Subcutaneous adipose tissue (tissue), 4 donors: ENCODE measurements around the gene CCAR1. TPM values are rescaled to one million over a fixed set of nuclear protein-coding genes. Genes with fewer than 3 reads are reported as not detected.

Source experiments
- total RNA-seq, 4 donors: library from RNA; depleted of rRNA; stranded (reverse); fragments of >200 nt; gene quantifications; one replicate each; pipeline ENCODE4 v1.1.0, GENCODE V29; 2016
- TF ChIP-seq, protein P1 (sequence below): fragments of 450-650 bp; IDR thresholded peaks from one replicate; pipeline ENCODE4 v1.5.1; 2016; ENCODE audit warnings: low read depth, mild to moderate bottlenecking, control low read depth, antibody characterized with exemption, moderate library complexity

Gene CCAR1
- total RNA-seq, 4 donors from 2014 or later = 51.1 to 102 (median 53.8) TPM

DNA sequence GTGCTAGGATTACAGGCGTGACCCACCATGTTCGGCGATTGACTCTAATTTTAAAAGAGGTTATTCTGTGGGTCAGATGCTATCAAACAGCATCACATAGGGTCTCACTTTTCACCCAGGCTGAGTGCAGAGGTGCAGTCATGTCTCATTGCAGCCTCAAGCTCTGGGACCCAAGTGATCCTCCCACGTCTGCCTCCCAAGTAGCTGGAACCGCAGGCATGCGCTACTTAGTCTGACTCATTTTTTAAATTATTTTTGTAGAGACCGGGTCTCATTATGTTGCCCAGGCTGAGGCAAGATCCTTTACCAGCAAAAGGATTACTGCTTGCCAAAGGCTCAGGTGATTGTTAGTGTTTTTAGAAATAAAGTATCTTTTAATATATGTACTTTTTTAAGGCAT is 63.4 kb downstream of the CCAR1 start:
- TF ChIP-seq, protein P1, sequence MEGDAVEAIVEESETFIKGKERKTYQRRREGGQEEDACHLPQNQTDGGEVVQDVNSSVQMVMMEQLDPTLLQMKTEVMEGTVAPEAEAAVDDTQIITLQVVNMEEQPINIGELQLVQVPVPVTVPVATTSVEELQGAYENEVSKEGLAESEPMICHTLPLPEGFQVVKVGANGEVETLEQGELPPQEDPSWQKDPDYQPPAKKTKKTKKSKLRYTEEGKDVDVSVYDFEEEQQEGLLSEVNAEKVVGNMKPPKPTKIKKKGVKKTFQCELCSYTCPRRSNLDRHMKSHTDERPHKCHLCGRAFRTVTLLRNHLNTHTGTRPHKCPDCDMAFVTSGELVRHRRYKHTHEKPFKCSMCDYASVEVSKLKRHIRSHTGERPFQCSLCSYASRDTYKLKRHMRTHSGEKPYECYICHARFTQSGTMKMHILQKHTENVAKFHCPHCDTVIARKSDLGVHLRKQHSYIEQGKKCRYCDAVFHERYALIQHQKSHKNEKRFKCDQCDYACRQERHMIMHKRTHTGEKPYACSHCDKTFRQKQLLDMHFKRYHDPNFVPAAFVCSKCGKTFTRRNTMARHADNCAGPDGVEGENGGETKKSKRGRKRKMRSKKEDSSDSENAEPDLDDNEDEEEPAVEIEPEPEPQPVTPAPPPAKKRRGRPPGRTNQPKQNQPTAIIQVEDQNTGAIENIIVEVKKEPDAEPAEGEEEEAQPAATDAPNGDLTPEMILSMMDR = no peak

DNA sequence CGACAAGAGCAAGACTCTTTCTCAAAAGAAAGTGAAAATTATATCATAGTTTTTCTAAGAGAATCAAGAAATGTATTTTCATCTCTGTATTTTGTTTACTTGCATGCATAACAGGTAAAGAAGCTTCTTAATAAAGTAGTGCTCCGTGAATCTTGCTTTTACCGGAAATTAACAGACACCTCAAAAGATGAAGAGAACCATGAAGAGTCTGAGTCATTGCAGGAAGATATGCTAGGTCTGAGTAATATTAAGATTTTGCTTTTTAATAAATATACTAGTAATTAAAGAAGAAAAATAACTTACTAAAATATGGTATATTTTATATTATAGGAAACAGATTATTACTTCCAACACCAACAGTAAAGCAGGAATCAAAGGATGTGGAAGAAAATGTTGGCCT is 66.8 kb downstream of the CCAR1 start:
- TF ChIP-seq, protein P1 = no peak

DNA sequence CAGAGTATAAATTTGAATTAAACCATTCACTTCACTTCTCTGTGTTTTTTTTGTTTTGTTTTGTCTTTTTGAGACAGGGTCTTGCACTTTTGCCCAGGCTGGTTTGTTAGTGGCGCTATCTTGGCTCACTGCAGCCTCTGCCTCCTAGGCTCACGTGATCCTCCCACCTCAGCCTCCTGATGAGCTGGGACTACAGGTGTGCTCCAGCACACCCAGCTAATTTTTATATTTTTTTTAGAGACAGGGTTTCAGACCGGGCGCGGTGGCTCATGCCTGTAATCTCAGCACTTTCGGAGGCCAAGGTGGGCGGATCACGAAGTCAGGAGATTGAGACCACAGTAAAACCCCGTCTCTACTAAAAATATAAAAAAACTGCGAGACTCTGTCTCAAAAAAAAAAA is 69.4 kb downstream of the CCAR1 start:
- TF ChIP-seq, protein P1 = no peak

DNA sequence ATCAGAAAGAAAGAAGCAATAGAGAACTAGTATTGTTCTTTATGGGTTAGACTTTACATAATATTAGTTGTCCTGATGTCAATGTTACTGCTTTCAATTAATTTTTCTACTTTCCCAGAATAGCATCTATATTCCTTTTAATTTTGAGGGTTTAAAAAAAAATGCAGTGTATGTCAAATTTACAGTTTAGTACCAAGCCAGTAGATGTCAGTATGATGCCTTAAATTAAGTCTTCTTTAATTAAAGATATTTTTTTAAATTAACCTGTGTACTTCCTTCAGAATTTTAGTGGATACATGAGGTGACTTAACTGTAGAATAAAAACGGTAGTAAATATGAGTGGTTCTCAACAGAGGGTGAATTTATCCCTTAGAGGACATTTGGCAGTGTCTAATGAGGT is 71.1 kb downstream of the CCAR1 start:
- TF ChIP-seq, protein P1 = no peak

DNA sequence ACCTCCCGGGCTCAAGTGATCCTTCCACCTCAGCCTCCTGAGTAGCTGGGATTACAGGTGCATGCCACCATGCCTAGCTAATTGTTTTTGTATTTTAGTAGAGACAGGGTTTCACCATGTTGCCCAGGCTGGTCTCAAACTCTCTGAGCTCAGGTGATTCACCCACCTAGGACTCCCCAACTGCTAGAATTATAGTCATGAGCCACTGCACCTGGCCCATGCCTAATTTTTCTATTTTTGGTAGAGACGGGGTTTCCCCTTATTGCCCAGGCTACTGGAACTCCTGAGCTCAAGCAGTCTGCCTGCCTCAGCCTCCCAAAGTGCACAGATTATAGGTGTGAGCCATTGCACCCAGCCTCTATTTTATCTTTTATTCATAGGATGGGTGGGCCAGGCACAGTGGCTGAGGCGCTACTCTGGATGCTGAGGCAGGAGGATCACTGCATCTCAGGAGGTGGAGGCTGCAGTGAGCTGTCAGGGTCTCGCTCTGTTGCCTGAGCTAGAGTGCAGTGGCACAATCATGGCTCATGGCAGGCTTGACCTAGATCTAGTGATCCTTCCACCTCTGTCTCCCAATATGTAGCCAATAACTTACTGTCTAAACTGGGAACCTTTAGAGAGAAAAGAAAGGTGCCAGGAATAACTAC is 75.0 kb downstream of the CCAR1 start:
- TF ChIP-seq, protein P1 = no peak

DNA sequence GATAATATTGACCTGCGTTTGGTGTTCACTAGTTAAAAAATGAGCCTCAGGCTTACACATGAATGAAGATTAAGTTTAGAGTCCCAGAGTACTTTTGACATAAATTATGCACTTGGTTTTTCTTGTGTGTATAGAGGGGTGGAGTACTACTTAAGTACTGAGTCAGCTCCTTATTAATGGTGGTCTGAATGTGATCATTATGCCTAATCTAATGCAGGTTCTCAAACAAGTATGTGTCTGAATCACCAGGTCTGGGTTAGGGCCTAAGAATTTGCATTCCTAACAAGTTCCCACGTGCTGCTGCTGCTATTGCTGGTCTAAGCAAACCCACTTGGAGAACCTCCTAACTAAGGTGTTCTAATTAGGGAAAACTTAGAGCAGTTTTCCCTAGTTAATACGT is 75.6 kb downstream of the CCAR1 start:
- TF ChIP-seq, protein P1 = no peak

DNA sequence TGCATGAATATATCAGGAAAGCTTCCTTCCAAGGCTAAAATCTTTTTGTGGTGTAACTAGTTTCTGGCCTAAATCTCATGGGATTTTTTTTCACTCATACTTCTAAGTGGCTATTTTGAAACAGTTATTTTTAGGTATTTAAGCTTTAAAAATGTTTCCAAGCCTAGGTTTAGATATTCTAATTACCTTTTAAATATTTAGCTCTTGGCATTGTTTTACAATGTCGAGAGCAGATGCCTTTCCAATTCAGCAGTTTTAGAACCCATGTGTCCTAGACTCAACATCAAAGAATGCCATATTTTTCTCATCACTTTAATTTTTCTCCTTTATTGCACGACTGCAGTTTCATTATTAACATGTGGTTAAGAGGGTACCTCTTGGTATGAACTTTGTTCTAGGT is 79.2 kb downstream of the CCAR1 start:
- TF ChIP-seq, protein P1 = no peak
